ENCODE results near the gene NDUFA8. TPM values are rescaled to one million over a fixed set of nuclear protein-coding genes. Genes with fewer than 3 reads are reported as not detected.
A peak's percentile ranks its signal among the peaks of the same experiment; 100 is the strongest.
"Not testable (repeated sequence)": the region's sequence is repeated elsewhere in the genome, so short reads cannot be mapped to it uniquely, and the experiment has no call there.

NDUFA8 gene
- total RNA-seq, 1 donor from 2014 or later, result 52.5 TPM

DNA sequence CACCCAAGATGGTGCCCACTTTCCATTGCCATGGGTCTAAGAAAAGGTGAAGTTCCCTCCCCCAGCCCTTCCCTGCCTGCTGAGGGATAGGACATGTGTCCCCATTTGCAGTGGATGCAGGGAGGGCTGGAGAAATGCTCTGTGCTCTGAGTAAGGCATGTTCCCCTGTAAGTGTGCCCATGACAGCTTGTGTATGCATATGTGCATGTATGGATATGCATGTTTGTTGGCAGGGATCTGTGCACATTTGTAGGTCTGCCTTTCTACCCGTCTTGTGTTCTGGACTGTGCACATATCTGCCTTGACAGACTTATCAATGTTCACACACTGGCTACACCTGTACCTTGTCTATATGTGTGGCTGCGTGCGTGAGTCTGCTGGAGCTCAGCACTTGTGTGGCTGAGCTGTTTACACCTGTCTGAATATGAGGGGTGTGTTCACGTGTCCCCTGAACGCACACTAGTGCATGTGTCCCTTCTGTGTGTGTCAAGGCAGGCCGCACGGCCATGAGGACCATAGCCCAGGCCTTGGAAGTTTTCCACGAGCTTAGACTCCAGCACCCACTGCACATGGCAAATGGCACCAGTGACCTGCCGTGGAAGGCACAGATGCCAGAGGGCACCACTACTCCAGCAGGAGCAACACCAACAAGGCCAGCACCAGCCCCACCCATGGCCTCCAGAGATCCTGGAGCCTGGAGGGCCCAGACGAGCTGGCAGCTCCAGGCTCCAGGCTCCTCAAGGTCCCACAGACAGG is 39.1 kb downstream of the NDUFA8 start:
- no peak for ATAC-seq

DNA sequence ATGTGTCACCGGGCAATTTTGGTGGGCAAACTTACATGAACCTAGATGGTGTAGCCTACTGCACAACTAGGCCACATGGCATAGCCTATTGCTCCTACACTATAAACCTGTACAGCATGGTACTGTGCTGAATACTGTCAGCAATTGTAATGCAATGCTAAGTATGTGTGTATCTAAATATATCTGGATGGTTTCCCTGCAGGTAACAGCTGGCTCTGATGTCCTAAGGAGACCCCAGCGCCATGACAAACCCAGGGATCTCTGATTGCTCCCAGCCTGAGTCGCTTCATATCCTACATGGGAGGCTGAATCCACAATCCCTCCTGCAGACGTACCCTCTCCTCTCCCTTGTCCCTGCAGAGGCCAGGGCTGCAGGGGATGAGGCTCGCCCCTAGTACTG is 39.9 kb downstream of the NDUFA8 start:
- no peak for ATAC-seq

DNA sequence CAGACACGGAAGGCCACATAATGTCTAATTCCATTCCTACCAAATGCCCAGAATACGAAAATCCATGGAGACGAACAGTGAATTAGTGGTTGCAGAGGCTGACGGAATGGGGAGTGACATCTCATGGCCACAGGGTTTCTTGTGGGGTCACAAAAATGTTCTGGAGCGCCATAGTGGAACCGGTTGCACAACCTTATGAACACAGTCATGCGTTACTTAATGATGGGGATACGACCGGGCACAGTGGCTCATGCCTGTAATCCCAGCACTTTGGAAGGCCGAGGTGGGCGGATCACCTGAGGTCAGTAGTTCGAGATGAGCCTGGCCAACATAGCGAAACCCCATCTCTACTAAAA is 40.4 kb downstream of the NDUFA8 start:
- ATAC-seq, result no peak

DNA sequence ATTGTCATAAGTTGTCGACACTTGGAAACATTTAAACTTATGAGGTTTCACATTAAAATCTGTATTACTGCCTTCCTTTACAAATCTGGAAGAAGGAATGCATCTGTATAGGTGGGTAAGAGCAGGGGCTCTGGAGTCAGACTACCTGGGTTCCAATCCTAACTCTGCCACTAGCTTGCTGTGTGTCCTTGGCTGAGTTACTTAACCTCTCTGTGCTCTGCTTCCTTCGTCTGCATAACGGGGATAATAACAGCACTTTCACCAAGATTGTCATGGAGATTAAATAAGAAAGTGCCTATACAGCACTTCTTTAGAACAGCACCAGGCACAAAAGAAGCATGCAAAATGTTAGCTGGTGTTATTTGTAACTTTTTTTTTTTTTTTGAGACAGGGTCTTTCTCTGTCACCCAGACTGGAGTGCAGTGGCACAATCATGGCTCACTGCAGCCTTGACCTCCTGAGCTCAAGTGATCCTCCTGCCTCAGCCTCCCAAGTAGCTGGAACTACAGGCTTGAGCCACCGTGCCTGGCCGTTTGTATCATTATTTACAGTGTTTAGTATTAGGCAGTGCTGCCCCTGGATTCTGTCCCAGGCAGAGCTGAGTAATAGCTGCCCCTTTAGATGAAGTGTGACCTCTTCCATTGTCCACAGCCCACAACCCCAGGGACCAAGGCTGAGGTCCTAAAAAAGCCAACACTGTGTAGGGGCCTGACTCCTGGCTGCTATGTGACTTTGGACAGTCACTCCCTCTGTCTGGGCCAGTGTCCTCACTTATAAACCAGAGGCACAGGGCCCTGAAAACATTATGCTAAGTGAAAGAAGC is 41.0 kb downstream of the NDUFA8 start:
- ATAC-seq, result no peak

DNA sequence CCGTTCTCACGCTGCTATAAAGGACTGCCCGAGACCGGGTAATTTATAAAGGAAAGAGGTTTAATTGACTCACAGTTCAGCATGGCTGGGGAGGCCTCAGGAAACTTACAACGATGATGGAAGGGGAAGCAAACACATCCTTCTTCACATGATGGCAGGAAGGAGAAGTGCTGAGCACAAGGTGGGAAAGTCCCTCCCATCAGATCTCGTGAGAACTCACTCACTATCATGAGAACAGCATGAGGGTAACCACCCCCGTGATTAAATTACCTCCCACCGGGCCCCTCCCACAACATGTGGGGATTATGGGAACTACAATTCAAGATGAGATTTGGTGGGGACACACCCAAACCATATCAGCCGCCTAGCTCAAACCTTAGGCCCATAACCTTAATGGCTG is 42.3 kb downstream of the NDUFA8 start:
- not testable (repeated sequence) for ATAC-seq

DNA sequence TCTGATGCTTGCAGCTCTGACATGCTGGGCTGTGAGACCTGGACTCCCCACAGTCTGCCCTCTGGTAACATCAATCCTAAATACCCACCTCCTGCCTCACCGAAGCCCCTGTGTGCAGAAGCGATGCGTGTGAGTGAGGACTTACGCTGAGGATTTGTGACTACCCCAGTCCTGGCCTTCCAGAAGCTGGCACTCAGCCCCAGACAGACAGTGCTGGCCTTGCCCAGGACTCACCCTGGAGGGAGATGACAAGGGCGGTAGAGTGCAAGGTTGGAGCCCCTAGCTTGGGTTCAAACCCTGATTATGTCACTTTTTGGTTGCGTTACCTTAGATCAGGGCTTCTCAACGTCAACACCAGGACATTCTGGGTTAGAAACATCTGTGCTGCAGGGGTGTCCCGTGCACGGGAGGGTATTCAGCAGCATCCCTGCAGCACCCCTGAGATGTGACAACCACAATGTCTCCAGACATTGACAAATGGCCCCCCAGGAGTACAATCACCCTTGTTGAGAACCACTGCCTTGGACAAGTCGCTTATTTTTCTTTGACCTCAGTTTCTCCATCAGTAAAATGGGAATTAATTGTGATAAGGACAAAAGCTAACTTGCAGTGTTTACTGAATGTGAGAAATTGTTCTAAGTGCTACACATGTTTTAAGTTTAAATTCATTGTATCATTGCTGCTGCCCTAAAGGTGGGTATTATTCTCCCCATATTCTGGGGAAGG is 43.0 kb downstream of the NDUFA8 start:
- ATAC-seq, result no peak

DNA sequence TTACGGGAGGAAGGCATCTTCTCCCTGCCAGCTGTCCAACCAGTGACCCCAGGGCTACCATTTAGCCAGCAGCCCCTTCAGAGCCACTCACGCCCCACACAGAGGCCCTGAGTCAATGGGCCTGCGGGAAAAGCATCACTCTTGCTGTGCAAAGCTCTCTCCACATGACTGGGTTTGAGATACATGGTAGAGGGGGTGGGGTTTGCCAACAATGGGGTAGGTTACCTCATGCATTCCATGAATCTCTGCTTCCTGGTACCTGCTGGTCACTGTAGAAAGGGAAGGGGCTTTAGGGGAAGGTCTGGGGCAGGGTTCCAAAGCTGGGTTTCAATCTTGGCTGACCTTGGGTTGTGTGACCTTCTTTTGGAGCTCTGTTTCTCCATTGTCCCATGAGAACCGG is 43.5 kb downstream of the NDUFA8 start:
- no peak for ATAC-seq

DNA sequence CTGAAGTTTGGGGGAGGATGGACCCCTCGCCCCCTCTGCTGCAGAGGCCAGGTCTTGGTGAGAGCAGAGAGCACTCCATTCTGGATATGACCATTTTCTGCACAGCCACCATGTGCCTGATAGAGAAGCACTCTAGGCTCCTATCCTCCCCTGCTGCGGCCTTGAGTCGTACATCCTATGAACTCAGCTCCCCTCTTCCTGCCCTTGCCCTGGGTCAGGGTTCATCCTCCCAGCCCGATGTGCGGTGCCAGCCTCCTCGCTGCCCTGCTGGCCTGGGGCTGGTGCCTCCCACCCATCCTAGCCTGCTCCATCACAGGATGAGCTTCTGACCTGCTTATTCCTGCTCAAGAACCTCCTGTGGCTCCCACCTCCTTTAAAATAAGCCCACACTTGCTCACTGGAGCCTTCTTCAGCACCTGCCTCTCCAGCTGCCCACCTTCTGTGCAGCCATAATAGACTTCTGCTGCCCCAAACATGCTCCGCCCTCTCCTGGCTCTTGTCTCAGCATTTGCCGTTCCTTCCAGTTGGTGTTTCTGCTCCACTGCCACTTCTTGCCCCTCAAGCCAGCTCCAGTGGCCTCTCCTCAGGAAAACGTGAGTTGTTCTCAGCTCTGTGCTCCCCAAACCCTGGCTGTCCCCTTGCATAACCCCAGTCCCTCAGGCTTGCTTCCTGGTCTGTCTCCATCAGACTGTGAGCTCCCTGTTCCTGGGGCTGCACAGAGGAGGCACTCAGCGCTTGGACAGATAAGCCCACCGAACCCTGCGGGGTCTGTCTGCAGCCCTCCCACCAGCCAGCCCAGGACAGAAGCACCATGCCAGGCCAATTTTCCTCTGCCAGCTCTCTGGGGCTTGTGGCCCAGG is 44.2 kb downstream of the NDUFA8 start:
- ATAC-seq, result no peak

DNA sequence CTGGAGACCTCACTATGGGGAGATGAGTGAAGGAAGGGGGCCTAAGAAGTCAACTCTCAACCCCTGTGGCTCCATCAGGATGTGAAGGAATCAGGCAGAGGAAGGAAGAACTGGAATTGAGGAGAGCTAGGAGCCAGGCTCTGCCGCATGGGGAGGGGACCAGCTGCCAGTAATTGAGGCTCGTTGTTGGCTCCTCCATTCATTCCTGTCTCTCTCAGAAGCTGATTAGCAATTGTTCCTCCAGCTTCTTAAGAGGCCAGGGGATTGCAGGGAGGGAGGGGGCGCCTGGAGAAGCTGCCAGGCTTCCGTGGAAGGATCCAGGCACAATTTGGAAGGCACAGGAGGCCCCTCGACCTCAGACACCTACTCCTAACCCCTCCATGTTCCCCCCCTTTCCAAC is 46.0 kb downstream of the NDUFA8 start:
- ATAC-seq, result no peak

DNA sequence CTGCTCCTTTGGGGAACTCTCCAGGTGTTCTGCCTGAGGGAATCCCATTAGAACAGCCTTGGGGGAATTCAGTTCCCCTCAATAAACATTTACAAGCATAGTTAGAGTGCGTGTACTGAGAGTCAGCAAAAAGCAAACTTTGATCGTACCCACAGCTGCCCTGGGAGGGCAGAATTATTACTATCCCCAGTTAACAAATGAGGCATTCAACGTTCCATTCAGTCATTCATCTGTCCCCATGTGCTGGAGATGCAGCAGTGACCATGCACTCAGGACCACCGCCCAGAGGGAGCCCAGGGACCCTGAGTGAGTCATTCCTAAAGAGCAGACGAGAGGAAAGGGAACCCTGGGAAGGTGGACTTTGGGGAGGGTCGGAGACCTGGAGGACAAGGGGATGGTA is 47.3 kb downstream of the NDUFA8 start:
- no peak for ATAC-seq

DNA sequence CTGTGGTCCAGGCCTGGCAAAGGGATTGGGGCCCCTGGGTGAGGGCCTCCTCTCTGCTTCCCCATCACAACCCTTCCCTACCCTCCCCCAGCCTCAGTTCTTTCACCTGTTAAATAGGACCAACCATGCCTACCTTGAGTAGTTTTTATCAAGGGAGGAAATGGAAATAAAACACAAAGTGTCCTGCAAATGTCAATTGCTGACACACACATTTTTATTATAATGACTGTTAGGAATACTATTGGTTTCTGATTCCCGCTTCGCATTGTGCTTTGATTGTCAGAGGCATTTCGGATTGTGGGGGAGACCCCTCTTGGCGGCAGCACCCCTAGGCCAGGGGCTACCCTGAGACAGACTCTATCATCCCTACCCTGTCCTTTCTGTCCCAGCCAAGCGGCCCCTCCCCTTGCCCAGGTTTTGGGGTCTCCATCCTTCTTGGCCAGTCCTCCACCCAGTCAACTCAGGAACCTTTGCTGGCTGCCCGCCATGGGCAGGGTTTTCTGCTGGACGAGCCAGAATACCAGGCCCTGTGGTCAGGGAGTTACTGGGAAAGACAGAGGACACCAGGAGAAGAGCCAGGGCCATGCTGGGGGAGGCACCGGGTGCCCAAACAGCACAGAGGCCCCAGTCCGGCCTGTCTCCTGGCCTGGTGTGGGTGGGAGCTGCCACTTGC is 48.0 kb downstream of the NDUFA8 start:
- ATAC-seq, result no peak

DNA sequence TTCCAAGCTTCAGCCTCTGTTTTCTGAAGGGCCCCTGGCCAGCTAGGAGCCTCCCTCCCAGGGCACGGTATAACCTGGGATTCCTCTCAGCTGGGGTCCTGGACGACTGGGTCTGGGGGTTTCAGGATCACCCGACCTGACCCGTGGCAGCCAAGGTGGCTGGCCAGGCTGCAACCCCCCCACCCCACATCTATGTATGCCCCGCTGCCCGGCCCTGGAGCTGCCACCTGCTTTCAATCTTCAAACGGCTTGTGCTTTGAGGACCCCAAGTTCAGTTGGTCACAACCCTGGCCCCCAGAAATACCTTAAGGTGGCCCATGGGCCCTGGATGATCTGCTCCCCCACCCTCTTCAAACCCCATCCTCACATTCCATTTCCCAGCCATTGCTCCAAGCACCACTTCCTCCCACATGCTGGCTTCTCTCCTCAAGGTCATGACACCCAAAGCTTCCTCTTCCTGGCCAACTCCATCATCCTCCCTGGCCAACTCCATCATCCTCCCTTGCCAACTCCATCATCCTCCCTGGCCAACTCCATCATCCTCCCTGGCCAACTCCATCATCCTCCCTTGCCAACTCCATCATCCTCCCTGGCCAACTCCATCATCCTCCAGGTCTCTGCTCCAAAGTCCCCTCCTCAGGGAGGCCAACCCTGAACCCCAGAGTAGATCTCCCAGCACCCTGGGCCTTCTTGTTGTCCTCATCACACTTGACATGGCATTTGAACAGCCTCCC is 49.3 kb downstream of the NDUFA8 start:
- ATAC-seq, result no peak

DNA sequence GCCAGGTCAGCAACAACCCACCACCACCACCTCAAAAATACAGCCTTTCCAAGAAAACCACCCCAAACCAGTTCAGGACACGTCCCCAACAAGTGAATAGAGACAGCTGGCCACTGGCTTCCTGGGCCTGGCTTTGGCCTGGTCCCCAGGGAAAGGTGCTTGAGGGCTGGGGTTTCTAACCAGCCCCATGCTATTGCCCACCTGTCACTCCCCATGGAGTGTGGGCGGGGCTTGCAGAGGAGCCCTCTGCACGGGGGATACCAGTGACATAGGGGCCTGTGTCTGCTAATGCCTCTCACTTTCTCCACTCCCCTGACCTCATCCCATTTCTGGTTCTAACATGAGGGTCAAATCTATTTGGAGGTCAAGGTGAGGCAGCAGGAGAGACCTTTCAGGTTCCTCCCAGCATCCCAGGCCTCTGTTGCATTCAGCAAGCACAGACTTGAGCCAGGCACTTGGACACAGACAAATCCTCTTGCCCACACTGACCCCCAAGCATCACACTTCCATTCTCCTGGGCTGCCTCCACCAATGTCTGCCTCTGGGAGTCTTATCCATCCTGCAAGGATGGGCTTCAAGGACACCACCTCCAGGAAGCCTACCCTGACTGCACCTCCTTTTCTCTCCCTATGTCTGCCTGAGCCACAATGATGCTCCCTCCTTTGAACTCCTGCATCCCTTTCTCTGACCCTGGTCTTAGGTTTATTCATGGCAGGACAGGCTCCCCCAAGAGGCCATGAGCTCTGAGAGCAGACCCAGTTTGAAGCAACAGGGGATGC is 50.4 kb downstream of the NDUFA8 start:
- no peak for ATAC-seq

DNA sequence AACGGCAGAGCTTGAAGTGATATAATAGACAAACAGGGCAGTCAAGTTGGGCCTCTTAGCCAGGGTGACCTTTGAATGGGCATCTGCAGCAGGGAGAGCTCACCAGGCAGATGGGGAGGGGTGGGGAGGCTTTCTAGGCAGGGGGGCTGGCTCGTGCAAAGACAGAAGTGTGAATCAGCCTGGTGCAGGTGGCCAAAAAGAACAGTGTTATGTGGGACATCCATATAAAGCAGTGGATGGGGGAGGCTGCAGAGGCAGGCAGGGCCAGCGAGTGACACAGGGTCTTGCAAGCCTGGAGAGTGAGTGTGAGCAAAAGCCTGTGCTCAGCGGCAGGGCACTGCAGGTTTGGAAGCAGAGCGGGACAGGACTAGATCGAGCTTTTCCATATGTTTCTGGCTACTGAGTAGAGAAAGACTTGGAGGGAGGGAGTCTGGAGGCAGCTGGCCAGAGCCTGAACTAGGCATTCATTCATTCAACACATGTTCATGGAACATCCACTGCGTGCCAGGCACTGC is 52.2 kb downstream of the NDUFA8 start:
- no peak for ATAC-seq

DNA sequence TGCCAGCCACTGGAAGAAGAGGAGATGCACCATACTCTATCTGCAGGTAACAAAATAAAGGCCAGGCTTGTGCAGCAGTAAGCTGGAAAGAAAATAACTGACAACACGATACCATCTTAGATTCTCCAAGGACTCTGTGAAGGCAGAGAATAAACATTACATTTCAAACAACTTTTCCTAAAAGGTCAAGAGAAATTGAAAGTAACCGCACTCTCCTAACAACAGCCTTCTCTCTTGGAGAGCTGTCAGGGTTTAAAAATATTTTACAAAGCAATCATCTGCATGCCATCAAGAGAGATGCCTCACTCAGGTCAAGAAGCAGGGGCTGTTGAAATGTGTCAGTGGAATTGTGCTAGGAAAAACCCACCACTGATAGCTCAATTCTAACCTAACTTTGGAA is 53.0 kb downstream of the NDUFA8 start:
- no peak for ATAC-seq

DNA sequence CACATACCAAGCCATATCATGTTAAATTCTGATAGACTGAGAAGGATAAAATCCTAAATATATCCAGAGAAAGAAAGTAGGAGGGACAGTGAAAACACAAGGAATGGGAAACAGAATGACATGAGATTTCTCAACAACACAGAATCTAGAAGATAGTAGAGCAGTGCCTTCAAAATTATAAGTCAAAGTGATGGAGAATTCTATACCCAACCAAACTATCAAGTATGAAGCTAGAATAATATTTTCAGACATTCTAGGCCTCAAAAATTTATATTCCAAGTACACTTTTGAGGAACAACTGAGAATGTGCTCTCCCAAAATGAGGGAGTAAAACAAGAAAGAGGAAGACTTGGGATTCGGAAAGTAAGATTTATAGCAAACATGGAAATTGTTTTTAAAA is 55.6 kb downstream of the NDUFA8 start:
- ATAC-seq, result no peak

DNA sequence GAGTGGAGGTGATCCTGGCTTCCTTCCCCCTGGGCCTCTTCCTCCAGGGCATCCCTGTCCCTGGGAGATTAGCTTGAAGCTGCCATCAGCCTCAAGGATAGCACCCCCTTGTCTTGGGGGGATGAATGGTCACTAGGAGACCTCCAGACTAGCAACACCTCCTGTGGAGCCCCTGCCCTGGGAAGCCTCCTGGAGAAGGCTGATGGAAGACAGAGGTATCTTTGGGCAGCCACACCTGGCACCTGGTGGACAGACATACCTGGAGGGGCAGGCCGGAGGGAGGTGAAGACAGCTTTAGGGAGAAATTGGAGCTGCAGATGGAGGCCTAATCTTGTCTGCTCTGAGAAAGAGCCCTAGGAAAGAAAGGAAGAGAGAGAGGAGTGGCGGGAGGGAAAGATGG is 57.4 kb downstream of the NDUFA8 start:
- no peak for ATAC-seq

DNA sequence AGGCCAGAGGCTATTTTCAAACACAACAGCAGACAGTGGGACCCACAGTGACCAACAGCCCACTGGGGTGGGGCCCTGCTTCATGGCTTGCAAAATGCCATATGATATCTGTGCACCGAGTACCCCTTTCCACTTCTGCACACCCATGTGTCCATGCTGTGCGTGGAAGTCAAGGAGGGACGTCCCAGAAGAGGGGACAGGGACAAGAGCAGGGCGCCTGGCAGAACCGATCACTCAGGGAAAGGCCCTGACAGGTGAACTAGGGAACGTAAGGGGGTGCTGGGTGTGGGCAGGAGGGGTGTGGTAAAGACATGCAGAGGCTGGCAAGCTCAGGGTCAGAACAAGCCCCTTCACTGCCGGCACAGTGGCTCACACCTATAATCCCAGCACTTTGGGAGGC is 58.8 kb downstream of the NDUFA8 start:
- no peak for ATAC-seq

DNA sequence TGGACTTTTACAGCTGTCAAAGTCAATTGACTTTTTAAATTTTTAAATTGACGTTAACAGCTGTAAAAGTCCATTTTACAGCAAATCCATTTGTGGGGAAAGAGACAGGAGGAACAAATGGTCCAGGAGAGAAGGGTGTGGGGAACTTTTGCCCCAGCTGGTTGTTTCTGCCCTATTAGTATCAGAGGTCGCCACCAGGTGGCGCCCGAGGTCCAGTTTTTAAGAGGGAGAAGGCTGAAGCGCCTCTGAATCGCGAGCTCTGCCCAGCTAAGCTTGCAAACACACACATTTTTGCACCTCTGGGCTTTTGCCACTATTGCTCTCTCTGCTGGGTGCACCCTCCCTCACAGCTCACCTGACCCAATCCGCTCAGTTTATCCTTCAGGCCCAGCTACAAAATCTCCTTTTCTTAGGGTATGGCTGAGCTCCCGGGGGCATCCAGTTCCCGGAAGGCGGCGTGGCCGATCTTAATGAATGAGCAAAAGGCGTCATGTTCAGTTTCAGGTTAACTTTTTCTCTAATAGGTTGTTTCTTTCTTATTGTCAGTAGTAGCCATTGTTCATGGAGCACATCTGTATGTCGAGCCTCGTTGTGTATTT is 60.2 kb downstream of the NDUFA8 start:
- peak; percentile 75 for ATAC-seq
